DOHH2 (cell line): Measurements from ENCODE around the gene LAMTOR3.

ENCODE experiments used
- H3F3A ChIP-seq: fragments of 200-600 bp; sonication (generic), shearing (Covaris generic); 2 replicates; pipeline ENCODE4 v1.6.0; 2016; ENCODE audit warnings: antibody characterized with exemption, mild to moderate bottlenecking; ENCODE audit not compliant: control insufficient read depth, insufficient read depth
- H3K27ac ChIP-seq: fragments of 200-600 bp; sonication (generic); 2 replicates; pipeline ENCODE4 v1.5.1; 2014; ENCODE audit warnings: low read depth, mild to moderate bottlenecking, low read length, moderate library complexity
- H3K27me3 ChIP-seq: fragments of 200-600 bp; sonication (generic); 2 replicates; pipeline ENCODE4 v1.6.1; 2014; ENCODE audit warnings: mild to moderate bottlenecking, low read length, mixed read lengths; ENCODE audit not compliant: control insufficient read depth
- H3K36me3 ChIP-seq: fragments of 200-600 bp; sonication (generic); 2 replicates; pipeline ENCODE4 v1.6.1; 2014; ENCODE audit warnings: mild to moderate bottlenecking, low read length, moderate library complexity, mixed read lengths; ENCODE audit not compliant: control insufficient read depth
- H3K4me1 ChIP-seq: fragments of 200-600 bp; sonication (generic); 2 replicates; pipeline ENCODE4 v1.6.1; 2014; ENCODE audit warnings: mild to moderate bottlenecking, low read length, mixed read lengths; ENCODE audit not compliant: control insufficient read depth
- H3K4me2 ChIP-seq: fragments of 200-600 bp; sonication (generic); 2 replicates; pipeline ENCODE4 v1.6.0; 2014; ENCODE audit warnings: mild to moderate bottlenecking, low read length, moderate library complexity
- H3K4me3 ChIP-seq: fragments of 200-600 bp; sonication (generic); 2 replicates; pipeline ENCODE4 v1.5.1; 2014; ENCODE audit warnings: mild to moderate bottlenecking, low read length, mixed read lengths
- H3K79me2 ChIP-seq: fragments of 200-600 bp; sonication (generic); 2 replicates; pipeline ENCODE4 v1.6.1; 2014; ENCODE audit warnings: mild to moderate bottlenecking, low read length, mixed read lengths; ENCODE audit not compliant: control insufficient read depth
- H3K9me2 ChIP-seq: fragments of 200-600 bp; sonication (generic); replicated peaks from 2 replicates; pipeline ENCODE4 v1.6.1; 2014; ENCODE audit warnings: mild to moderate bottlenecking, low read length, mixed read lengths; ENCODE audit not compliant: control insufficient read depth
- H3K9me3 ChIP-seq: fragments of 200-600 bp; sonication (generic); 2 replicates; pipeline ENCODE4 v1.6.1; 2014; ENCODE audit warnings: antibody characterized with exemption, low read length, mixed read lengths; ENCODE audit not compliant: control insufficient read depth, insufficient read depth
- H4K20me1 ChIP-seq: fragments of 200-600 bp; sonication (generic); 2 replicates; pipeline ENCODE4 v1.6.0; 2014; ENCODE audit warnings: low read depth, mild to moderate bottlenecking, antibody characterized with exemption, low read length, moderate library complexity; ENCODE audit not compliant: control insufficient read depth, insufficient read depth
- EZH2phosphoT487 ChIP-seq: fragments of 200-600 bp; sonication (generic); IDR thresholded peaks from 2 replicates; pipeline ENCODE4 v1.6.1; 2017; ENCODE audit warnings: borderline replicate concordance, mild to moderate bottlenecking, antibody characterized with exemption, low read length, moderate library complexity, mixed read lengths
- TF ChIP-seq, protein P1 (sequence below): fragments of 200-600 bp; sonication (generic); IDR thresholded peaks from one replicate; pipeline ENCODE4 v1.5.1; 2014; ENCODE audit warnings: antibody characterized with exemption, mild to moderate bottlenecking, low read depth, low read length; ENCODE audit not compliant: poor library complexity, severe bottlenecking

Gene LAMTOR3

GRCh38 chr4:99927566-99927965 is 33.3 kb upstream of the LAMTOR3 start:
- H3K36me3 ChIP-seq: peaks cover 79% of the 10 kb centered on the region
- TF ChIP-seq, protein P1, sequence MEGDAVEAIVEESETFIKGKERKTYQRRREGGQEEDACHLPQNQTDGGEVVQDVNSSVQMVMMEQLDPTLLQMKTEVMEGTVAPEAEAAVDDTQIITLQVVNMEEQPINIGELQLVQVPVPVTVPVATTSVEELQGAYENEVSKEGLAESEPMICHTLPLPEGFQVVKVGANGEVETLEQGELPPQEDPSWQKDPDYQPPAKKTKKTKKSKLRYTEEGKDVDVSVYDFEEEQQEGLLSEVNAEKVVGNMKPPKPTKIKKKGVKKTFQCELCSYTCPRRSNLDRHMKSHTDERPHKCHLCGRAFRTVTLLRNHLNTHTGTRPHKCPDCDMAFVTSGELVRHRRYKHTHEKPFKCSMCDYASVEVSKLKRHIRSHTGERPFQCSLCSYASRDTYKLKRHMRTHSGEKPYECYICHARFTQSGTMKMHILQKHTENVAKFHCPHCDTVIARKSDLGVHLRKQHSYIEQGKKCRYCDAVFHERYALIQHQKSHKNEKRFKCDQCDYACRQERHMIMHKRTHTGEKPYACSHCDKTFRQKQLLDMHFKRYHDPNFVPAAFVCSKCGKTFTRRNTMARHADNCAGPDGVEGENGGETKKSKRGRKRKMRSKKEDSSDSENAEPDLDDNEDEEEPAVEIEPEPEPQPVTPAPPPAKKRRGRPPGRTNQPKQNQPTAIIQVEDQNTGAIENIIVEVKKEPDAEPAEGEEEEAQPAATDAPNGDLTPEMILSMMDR: no peak
- TF ChIP-seq EZH2phosphoT487: no peak

DNA sequence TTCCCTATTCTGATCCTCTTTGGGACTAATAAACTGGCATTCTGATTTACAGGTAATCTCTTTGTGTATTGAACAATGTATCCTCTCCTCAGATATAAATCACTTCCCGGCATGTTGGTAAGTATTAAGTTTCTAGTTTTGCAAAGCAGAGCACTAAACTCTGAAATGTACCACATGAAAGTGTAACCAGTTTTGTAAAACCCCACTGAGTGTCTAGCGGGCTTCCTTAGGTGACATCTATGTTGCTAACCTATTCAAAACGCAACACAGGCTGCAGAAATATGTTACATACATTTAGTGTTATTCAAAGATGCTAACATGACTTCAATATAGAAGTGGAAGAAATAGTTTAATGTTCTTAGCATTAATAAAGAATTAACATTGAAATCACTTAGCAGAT is 26.9 kb upstream of the LAMTOR3 start:
- H3K36me3 ChIP-seq: peaks cover 74% of the 10 kb centered on the region
- H3K27me3 ChIP-seq: no peaks in the 10 kb centered on the region
- H3K4me1 ChIP-seq: no peaks in the 10 kb centered on the region
- no peak overlapping the region for H3K4me2 ChIP-seq
- no peaks in the 10 kb centered on the region for H3K9me3 ChIP-seq
- 0 out of 2 replicates have a peak, but pooled peaks cover 2% of the 10 kb centered on the region for H3F3A ChIP-seq
- TF ChIP-seq EZH2phosphoT487: no peak
- TF ChIP-seq, protein P1: no peak
- no peak overlapping the region for H3K27ac ChIP-seq
- H3K4me3 ChIP-seq: no peak overlapping the region
- H4K20me1 ChIP-seq: no peaks in the 10 kb centered on the region
- no peaks in the 10 kb centered on the region for H3K9me2 ChIP-seq
- H3K79me2 ChIP-seq: no peaks in the 10 kb centered on the region

More at GRCh38 chr4:99927566-99927965, 33.3 kb upstream of the LAMTOR3 start:
- Histone ChIP-seq H4K20me1 (no peaks in the 10 kb centered on the region), H3K79me2 (peaks cover 48% of the 10 kb centered on the region), H3K27ac (no peak overlapping the region), H3K4me3 (no peak overlapping the region), H3K9me2 (no peaks in the 10 kb centered on the region), H3F3A (no peaks in the 10 kb centered on the region), H3K27me3 (no peaks in the 10 kb centered on the region), H3K4me2 (no peak overlapping the region), H3K4me1 (no peaks in the 10 kb centered on the region), H3K9me3 (no peaks in the 10 kb centered on the region)

DNA sequence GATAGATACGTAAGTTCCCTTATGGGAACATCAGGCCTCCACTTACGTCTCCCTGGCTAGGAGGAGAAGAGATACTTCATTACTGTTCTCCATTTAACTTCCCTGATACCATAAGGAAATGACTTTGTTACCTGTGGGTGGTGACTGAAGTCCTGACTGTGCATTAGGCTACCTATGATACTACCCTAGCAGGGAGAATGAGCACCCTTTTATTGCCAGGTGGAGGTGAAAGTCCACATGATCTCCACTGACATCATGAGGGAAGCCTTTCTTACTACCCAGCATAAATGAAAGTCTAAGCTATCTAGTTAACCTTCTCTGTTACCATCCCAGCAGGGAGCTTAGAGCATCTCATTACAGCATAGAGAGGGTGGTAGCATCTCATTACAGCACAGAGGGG is 24.4 kb upstream of the LAMTOR3 start:
- H3K27me3 ChIP-seq: no peaks in the 10 kb centered on the region
- no peaks in the 10 kb centered on the region for H3K79me2 ChIP-seq
- H3K4me3 ChIP-seq: no peak overlapping the region
- H3K36me3 ChIP-seq: peaks cover 62% of the 10 kb centered on the region
- no peaks in the 10 kb centered on the region for H3K9me3 ChIP-seq
- H4K20me1 ChIP-seq: no peaks in the 10 kb centered on the region
- TF ChIP-seq EZH2phosphoT487: no peak
- no peaks in the 10 kb centered on the region for H3K9me2 ChIP-seq
- peaks cover 2% of the 10 kb centered on the region; the same call in 1 of the 2 replicates for H3F3A ChIP-seq
- H3K4me2 ChIP-seq: no peak overlapping the region
- H3K4me1 ChIP-seq: no peaks in the 10 kb centered on the region
- no peak overlapping the region for H3K27ac ChIP-seq

DNA sequence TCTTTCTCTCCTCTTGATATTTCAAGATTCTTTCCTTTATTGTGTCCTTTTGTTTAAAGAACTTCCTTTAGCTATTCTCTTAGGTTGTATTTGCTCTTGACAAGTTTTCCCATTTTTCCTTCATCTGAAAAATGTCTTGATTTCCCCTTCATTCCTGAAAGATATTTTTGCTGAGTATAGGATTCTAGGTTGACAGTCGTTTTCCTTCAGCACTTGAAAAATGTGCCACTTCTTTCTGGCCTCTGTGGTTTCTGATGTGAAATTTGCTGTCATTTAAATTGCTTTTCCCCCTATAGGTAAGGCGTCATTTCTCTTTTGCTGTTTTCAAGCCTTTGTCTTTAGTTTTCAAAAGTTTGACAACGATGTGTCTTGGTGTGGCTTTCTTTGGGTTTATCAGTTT is 23.3 kb upstream of the LAMTOR3 start:
- Histone ChIP-seq H3F3A (peaks cover 2% of the 10 kb centered on the region; the same call in 1 of the 2 replicates), H3K9me3 (no peaks in the 10 kb centered on the region), H3K4me1 (no peaks in the 10 kb centered on the region), H3K27ac (no peak overlapping the region), H3K79me2 (no peaks in the 10 kb centered on the region), H3K36me3 (peaks cover 55% of the 10 kb centered on the region), H3K9me2 (no peaks in the 10 kb centered on the region), H4K20me1 (no peaks in the 10 kb centered on the region), H3K27me3 (no peaks in the 10 kb centered on the region), H3K4me3 (no peak overlapping the region), H3K4me2 (no peak overlapping the region)
- TF ChIP-seq, protein P1: no peak
- no peak for TF ChIP-seq EZH2phosphoT487
